Panc1 (cell line): ENCODE results near the gene JOSD2.

Experiments
- CTCF ChIP-seq: fragments of 450-650 bp; IDR thresholded peaks from 2 replicates; pipeline ENCODE4 v1.5.1; 2017; ENCODE audit warnings: mild to moderate bottlenecking
- POLR2AphosphoS5 ChIP-seq: IDR thresholded peaks from 2 replicates; pipeline ENCODE4 v1.6.1; 2012; ENCODE audit warnings: mild to moderate bottlenecking, low read depth, low read length, moderate library complexity
- REST ChIP-seq, 2 experiments: IDR thresholded peaks; 2 replicates each; pipeline ENCODE4 v1.6.1; 2011 to 2012; ENCODE audit warnings: low read depth in 2 of 2, control low read depth in 1 of 2, low read length in 1 of 2, mild to moderate bottlenecking in 1 of 2, moderate library complexity in 1 of 2; ENCODE audit not compliant: insufficient read depth in 1 of 2

DNA sequence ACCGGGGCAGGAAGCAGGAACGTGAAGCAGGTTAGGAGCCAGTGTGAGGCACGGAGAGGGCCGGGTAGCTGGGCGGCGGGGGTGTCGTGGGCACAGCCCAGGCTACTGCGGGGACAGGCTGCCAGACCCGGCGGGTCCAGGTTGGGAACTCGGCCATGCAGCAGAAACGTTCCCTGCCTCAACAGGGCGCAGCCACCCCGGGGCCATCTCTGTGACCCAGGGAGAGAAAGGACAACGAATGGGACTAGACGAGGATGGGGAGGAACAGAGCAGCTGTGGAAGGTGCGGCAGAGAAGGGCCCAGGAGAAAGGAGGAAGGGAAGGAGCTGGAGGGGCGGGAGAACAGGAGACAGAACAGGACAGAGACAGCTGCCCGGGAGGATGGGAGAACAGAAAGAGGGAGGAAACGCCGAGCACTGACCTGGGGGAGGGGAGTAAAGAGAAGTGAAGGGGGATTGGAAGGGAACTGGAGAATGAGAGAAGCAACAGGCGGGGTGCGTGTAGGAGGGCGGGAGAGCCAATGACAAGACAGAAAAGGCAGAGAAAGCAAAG, 21.5 kb downstream of the JOSD2 start:
- TF ChIP-seq CTCF (no peak), POLR2AphosphoS5 (no peak), REST (IDR thresholded peaks at IDR 0.05; ENCODE audit: insufficient read depth in 1 of 2, low read depth in 2 of 2, low read length in 1 of 2) (no peak)
